NCI-H524 treated with DMSO at 0.1 percent for 48 hours (cell line): ENCODE results near the gene TMEM100.

Experiments used
- DNase-seq: peaks from one replicate; lab custom pipeline; 2025; lab: John Stamatoyannopoulos, UW

TMEM100 gene

DNA sequence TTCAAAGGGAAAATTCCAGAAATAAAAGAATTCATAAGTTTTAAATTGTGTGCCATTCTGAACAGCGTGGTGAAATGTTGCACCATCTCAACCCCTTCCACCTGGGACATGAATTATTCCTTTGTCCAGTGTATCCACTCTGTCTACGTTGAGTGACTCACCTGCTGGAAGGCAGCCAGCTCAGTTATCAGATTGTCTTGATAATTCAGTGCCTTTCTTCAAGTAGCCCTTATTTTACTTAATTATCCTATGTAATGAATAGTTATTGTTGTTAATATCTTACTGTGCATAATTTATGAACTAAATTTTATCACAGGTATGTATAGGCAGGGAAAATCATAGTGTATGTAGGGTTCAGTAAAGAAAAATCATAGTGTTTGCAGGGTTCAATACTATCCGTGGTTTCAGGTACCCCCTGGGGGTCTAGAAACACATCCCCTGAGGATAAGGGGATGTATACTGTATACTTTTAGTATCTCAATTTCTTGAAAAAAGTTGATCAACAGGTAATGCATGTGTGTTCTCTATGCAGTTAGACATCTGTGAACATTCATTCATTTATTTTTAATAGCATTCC, 20.5 kb upstream of the TMEM100 start:
- DNase-seq = no peak

DNA sequence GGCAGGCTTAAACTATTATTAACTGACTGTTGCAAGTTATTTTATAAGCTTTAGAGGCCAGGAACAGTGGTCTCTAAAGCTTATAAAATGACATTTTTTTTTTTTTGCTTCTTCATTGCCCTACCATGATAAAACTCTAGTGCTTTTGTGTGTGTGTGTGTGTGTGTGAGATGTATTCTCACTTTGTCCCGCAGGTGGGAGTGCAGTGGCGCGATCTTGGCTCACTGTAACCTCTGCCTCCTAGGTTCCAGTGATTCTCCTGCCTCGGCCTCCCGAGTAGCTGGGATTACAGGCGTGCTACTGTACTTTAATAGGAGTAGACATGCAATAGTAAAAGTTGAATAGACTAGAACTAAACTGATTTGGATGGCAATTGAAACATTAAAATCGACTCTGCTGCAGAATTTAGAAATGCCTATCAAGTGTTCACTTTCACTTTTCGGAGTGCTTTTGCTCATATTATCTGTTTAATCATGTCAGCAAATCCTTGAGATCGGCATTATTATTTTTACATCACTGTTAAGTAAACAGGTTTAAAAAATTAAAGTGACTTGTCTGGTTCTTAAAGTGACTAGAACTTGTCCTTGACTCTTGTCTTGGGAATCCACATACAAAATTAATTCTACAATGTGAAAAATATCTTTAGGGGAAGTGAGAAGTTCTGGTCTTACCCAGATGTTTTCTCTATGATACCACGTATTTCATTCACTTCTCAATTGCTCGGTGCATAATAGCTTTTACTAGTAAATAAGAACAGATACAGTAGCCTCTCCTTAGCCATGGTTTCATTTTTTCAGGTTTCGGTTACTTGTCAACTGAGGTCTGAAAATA, 19.8 kb upstream of the TMEM100 start:
- DNase-seq = no peak

DNA sequence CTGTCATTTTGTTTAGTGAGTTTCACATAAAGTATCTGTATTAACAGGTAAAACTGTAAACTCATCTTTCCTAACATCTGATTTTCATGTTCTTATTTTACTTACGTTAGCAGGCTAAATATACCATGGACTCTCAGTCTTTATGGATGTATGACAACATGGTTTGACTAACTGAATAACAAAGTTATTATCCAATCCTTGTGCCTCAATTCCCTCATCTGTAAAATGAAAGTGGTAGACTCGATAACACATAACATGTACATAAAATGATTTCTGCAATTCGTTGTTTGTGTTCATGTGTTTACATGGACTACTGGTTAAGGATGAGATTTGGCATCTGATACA, 18.7 kb upstream of the TMEM100 start:
- DNase-seq = no peak

DNA sequence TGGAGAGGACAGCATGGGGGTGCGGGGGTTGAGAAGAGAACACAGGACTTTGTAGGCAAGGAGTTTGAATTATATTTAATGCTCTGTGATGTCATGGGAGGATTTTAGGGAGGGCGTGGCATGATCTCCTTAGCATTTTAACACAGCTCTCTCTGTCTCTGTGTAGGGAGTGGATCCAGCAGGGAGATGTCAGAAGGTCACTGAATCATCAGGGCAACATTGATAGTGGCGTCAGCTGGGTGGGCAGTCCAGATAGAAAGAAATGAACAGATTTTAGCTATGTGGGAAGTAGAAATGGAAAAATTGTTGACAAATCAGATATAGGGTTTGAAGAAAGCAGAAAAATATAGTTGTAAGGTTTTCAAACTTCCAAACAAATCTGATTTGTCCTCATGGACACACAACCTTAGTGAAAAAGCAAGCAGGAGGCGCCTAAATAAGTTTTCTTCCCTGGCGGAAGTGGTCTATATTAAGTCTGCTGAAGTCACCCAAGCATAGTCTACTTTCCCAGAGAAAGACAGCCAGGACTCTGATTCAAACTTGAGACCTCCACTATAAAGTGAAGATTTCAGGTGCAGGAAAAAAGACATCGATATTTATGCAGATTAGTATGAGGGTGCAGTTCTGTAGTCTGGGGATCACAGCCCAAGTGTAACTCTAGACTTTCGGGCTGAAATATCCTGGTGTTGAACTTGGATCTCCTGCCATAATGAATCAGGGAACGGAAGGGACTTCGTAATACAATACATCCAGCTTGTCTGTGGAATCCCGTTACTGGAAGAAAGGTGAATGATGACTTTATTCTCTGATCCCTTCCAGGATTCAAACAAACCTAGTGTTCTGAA, 18.1 kb upstream of the TMEM100 start:
- no peak for DNase-seq

DNA sequence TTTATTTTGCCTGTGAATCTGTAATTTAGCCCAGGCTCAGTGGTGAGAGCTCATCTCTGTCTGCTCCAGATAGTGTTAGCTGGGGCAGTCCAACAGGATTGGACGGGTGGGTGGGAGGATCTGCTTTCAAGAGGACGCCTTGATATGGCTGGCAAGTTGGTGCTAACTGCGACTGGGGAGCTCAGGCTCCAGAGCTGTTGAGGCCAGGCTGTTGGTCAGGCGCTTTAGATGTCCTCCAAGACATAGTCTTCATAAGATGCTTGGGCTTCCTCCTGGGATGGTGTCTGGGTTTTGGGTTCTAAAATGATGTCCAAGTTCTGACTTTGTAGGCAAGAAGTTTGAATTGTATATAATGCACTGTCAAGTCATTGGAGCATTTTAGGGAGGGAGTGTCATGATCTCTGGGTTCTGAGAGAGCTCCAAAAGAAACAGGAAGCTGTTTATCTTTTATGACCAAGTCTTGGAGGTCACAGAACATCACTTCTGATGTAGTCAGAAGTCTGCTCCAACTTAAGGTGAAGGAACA, 15.4 kb upstream of the TMEM100 start:
- no peak for DNase-seq

DNA sequence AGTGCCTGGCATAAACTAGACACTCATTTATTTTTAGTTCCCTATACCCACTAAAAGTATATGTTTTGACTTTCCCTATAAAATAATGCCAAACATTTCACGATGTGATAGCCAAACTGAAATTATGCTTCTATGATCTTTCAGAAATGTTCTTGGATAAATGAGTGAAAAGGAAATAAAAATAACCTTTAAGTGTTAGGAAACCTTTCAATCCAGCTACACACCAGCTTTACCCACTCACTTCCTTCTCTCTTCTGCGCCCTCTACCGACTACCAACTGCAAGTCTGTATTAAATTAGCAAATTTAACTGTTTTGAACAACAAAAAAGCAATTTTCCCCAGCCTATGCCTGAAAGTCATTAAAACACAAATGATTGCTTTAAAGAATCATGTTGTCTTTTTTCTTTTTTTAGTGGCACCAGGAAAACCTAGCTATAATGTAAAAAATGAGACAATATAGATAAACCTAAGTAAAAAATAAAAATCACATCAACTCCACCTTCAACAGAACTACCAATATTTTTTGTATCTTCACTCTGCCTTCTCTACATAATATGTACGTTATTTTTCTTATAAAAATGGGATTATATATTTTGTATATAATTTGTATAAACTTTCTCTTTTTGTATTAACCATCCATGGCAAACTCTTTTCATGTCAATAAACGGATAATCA, 13.2 kb upstream of the TMEM100 start:
- DNase-seq = no peak

DNA sequence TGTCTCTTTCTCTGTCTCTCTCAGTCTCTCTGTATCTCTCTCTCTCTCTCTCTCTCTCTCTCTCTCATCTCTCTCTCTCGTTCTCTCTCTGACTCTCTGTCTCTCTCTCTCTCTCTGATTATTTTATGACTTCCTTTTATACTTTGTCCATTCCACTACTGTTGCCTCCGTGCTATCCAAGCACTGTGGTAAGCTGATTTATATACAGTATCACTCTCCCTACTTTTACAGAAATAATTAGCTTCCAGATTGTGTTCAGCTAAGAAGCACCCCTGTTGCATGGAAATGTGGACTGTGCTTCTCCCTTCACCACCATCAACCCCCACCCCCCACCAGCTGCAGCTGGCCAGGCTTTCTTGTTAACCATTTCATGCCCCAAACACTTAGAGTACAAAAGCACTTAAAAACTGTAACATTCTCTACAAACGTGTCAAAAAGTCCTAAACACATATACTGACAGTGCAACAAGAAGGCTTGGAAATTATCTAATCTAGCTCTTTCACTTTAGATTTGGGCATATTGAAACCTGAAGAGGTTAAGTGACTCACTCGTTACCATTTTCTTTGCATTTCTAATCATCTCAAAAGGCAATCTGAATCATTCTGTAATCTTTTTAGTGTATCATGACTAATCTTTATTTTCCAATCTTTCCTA, 11.6 kb upstream of the TMEM100 start:
- no peak for DNase-seq

DNA sequence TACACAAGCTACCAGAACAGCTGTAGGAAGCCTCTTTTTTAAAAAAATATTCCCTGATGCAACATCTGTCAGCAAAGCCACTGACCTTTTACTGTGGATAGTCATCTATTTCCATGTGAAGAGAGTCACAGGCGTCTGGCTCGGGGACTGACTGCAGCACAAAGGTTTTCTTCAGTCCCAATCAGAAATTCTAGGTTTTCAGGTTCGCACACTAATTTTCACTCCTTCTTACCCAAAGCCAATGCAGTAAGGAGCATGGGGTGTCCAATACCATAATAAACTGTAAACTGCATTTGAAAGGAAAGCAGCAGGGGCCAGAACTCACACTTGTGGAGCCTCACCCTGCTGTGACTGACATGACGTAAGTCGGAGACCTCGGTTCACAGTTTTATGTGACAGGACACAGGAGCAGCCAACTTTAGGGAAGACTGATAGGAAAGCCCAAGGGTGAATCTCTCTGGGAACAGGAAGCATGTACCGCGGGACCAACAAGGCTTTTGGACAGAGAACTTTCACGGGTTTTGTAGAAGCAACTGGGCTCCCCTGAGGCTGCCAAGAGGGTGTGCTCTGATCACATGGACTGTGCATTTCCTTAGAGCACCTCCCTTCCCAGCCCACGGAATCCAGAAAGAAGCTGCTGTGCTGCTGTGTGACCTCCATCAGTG, 9.1 kb upstream of the TMEM100 start:
- no peak for DNase-seq

DNA sequence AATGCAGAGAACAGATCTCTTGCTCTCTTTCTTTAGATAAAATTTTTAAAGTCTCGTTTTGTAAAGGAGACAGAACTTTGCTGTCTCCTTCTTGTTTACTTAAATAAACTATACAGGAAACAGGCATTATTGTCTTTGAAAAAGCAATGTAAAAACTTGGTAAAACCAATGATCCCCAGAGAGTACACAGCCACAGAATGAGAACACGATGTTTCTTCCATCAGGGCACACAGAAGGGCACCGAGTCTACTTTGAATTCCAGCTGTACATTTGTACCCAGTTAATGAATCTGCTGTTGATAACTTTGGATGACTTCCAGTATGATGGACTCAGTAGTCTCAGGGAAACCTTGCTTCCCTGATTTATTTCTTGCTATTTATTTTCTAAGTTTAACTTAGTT, 8.1 kb upstream of the TMEM100 start:
- no peak for DNase-seq

DNA sequence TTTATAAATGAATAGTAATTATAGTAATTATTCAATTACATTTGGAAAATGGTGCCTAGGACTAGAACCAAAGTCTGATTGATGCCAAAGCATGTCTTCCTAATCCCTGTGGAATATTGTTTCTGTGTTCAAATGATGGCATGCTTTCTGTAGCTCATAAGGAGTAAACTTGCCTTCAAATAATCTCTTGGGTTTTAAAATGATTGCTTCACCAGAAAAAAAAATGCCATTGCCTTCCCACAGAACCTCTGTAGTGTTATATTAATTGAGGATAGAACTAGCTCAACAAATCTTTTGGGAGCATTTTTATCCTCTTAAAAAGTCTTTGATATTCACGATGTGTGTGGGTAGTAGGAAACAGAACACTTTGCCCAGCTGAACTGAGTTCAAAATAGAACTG, 7.7 kb upstream of the TMEM100 start:
- no peak for DNase-seq

DNA sequence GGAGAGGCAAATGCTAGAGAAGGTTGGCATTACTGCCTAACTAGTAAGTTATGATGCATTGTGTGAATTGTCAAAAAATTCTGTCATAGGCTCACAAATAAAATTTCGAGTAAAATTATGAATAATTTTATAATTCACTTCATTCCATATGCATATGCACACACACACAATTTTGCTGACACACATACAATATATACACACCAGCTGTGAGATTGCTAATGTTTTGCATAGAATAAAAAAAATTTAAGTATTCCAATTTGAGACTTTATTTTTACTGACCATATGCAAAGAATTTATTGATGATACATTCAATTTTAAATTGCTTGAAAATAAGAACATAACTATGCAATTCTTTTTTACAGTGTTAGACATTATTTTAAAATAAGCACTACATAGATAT, 6.8 kb upstream of the TMEM100 start:
- no peak for DNase-seq

DNA sequence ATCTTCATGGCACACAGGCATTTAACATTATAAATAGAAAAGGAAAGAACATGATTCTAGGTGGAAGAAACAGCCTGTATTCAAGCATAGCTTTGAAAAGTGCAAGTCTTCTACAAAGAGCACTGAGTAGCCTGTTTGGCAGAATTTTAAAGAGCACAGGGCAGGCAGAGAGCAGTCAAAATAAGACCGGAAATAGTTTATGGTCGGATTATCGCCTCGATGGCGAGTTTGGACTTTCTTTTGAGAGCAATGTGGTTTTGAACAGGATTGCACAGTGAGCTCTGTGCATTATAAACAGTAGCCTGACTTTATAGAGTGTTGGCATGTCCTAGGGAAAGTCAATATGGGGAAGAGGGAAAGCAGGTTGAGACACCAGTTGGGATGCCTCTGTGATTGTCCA, 6.2 kb upstream of the TMEM100 start:
- no peak for DNase-seq

DNA sequence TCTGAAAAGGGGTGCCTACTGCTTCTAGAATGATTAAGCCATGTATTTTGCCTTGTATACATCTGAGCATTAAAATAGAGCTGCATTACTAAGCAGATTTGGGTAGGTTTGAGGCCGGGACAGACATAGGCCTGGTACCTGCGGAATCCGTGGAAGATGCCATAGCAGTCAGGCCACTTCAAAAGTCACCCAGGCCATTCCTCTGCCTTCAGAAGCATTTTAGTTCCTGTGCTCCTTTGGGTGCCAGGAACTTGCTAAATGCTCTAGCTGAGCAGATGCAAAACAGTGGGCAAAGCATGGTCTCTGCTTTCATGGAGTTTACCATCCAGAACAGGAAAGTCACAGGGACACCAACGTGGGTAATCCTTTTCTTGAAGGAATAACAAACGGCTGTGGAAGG, 5.7 kb upstream of the TMEM100 start:
- DNase-seq = no peak

DNA sequence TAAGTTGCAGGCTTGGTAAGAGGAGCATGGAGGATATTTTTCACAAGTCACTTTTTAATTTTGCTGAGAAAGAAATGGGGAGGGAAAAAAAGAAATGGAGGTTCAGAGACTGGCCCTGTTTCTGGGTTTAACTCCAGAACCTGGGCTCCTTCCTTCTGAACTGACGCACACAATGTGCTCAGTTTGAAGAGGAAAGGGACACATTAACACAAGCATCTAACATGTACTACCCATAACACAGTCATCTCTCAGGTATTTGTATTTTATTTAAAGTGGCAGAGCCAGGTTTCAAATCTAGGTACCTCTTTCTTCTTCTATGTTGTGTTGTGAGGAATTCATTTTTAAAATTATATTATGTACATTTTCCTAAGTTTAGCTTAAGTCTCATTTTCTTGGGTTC, 5.3 kb upstream of the TMEM100 start:
- no peak for DNase-seq

DNA sequence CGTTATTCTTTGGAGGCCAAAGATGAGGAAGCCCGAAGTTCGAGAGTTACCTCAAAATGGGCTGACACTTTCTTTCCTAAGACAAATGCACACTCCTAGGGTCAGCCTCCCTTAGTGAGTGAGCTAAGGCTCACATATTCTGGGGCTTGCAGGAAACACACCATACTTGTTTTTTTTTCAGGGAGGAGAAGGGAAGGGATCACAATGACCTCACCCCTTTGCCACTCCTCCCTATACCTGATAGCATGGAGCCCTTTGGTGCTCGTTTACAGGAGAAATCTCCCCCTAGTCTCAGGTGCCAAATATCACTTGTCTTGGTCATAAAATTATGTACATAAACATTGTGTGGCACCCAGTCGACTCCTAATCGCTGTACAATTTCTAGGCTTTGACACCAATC, 4.6 kb upstream of the TMEM100 start:
- no peak for DNase-seq

DNA sequence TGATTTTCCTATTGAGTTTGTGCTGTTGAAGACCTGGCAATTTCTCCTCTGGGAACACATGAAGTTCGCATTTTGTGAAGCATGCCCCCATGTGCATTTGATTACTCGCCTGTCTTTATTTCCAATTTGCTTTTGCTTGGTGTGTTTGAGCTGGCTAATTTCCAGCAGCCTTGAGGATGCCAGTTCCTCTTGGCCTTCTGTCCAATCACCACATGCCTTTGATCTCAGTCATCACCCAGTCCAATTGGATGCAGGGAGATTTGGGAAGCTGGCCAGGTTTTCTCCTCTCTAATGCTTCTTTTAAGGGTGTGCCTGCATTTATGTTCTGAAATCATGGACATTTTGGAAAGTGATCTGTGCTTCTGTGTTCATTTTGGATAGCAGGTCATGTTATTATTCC, 3.8 kb upstream of the TMEM100 start:
- no peak for DNase-seq

DNA sequence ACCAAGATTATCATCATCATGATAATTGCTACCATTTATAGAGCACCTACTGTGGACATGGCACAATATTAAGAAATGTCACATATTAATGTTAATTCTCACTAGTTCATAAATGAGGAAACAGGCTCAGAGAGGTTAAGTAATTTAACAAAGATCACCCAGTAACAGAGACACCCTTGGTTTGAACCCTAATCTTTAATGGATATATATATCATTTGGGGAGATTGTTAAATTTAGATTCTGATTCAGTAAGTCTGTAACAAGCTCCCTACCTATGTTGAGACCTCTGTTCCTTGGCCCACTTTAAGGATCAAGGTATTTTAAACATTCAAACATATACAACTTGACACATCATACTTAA, 804 bp upstream of the TMEM100 start:
- DNase-seq = no peak

DNA sequence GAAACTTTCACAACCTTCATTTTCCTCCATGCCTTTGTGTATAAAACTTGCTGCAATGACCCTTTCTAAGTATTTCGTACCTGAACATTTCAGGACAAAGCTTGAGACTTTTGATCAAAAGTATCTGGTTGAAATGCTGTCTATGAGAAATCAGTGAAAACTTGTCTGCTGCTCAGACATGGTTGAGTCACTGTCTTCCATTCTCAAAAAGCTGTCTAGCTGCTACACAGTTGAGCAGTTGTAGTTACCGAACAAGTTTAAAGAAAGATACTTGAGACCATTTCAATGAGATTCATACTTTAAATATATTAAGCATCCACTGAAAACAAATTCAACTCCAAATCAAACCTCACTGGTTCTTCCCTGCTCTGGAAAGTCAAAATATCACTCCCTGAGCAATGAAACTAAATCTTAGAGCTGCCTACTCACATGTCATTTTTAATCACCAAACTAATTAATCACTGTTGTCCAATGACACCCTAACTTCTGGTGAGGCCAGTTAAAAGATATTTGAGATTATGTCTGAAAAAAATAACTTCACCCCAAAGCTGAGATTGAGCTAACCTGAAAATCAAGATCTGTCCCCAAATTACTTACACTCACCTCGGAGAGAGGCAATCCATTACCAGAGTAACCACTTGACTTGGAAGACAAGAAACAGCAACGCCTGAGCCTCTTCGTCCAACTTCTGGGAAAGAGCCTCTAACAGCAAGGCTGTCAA, 488 bp downstream of the TMEM100 start:
- DNase-seq = no peak

DNA sequence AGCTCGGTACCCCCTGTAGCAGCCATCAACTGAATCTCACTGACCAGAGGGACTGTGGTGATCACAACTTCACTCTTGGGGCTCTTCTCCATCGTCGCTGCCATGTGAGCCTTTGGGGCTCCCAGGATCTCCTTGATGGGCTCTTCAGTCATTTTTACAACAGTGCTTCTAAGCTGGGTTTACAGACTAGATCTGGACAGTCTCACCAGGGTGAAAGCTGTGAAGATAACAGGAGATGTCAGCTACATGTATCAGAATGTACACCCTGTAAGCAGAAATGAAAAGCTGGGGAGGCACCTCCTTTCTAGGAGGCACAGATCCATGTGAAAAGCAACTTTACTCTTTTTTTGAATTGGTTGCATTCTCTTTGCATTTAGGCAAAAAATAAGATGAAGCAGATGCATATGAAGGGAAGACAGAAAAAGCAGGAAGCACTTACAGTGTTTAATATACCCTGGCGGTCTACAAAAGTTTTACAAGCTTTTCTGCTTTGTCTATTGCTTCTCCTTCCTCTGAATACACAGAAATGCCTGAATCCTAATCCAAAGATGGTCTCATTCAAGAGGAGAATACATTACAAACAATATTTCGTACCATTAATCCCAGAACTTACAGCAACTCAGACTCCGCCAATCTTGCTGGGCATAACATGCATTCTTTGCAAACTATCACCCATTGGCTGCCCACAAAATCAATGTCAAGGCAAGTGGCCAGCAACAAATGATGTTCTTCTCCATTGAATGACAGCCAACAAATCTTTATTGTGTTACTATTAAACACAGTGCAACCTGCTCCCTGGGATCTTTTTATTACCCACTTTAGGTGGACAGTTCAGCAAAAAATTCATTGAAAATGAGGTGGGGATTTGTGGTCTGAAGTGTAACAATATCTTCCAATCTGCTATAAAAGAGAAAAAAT, 1.5 kb downstream of the TMEM100 start:
- DNase-seq = no peak
